NCI-H748 (cell line): ENCODE results near the gene TOX2.
A peak's percentile ranks its signal among the peaks of the same experiment; 100 is the strongest.

Experiments
- DNase-seq: peaks from one replicate; lab custom pipeline; 2025; ENCODE audit not compliant: unreplicated experiment; lab: John Stamatoyannopoulos, UW

TOX2 gene

DNA sequence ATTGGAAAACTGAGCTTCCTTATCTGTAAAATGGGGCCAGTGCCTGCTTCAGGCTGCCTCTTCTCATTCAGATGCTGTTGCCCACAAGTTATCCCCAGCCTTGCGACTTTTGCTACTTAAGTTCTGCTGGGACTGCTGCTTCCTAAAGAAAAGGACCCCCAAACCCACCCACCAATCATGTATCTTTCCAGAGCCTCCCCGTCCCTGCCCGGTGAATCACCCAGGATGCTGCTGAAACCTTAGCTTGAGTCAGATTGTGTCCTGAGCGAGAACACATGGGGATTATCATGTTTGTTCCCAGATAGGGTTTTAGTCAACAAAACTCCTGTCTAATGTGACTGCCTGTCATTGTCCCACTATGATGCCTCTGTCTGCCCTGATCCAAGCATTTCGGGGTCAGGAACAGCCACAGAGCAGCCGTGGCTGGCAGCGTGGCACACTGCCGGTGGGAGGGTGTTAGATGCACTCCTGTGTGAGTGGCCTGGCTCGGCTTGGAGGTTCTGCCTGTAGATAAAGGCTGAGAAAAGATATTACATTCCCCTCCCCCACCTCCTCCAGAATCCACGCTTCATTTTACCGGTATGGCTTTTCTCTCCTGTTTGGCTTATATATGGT lies 79.9 kb downstream of the TOX2 start:
- DNase-seq: no peak

- DNase-seq: no peak
Measured at GRCh38 chr20:43995645-43996044, 81.0 kb downstream of the TOX2 start.

DNA sequence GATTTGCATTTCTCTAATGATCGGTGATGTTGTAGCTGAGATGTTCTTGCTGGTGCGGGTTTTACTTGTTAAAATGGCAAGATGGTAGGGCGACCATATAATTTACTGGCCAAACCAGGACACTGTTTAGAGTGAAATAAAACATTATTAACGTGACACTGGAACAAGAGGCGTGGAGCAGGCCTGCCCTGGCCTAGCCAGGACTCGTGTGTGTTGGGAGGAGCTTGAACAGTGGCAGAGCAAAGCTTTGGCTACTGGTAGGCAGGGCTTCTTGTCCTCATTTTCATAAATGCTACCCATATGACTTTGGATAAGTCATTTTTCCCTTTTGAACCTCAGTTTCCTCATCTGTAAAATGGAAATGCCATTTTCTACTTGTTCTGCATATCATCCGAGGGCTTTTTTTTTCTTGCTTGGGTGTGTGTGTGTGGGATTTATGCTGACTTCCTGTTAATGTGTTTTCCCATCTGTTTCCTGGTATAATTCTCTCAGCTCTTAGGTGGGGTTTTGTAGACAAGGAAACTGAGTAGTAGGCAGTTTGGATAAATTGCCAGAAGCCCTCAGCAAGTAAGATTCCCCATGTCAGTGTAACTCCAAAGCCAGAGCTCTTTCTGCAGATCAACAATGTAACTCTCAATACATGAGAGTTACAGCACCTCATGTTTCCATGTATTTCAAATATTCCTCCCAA lies 81.7 kb downstream of the TOX2 start:
- no peak for DNase-seq

DNA sequence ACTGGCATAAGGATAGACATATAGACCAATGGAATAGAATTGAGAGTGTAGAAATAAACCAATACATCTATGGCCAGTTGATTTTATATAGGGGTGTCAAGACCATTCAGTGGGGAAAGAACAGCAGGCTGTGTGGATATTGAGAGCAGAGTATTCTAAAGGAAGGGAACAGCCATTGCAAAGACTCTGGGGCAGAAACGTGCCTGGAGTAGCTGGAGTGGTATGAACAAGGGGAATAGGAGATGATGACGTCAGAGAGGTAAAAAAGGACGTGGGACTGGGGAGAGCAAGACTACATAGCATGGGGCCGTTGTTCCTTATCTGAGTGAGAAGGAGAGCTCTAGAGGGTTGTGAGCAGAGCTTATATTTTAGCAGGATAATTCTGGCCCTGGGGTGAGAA lies 85.2 kb downstream of the TOX2 start:
- DNase-seq: no peak

DNA sequence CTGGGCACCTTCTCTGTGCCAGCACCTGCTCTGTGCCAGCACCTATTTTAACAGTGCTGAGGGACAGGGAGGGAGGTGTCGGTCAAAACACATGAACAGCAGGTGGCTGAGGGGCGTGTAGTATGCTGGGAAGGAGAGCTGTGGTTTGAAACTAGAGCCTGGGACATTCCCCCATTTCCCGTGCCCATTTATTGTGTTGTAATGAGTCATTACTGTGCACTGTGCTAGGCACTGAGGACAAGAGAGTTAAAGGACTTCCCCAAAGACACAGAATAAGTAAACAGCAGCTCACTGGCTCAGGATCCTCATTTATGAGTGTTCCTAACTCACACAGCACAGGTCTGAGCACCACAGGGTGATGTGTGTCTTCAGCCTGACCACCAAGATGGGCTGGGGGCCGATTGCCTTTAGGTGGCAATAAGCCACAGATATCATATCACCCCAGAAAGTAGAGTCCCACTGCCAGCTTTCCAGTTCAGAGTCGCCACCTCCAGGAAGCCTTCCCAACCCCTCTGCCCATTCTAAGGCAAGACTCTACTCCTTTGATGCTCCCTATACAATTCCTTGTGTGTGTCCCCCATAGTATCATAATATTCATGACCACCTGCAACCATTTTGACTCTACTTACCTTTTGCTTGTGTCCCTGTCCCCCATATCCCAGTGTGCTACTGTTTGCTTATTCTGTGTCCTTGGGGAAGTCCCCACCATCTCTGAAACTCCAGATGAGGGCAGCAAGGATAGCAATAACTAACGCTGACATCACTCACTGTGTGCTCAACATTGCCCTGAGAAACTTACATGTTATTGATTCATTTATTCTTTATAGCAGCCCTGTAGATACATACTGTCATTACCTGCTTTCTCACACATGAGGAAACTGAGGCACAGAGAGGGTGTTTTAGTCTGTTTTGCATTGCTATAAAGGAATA lies 87.3 kb downstream of the TOX2 start:
- no peak for DNase-seq

GRCh38 chr20:44002861-44003260 lies 88.2 kb downstream of the TOX2 start:
- DNase-seq: no peak

DNA sequence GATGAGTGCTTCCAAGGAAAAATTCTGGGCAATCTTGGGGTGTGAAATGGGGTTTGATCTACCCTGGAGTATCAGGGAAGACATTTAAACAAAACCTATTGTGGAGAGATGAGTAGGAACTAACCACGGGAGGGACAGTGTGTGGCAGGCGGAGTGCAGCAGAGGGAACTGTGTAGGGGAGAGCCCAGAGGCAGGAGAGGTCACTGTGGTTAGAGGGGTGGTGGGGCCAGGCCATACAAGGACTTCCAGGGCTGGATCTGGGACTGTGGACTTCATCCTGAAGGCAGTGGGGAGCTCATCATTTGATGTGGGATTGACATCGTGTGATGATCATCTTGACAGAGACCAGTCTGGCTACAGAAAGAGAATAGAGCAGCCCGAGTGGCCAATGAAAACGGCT lies 89.0 kb downstream of the TOX2 start:
- DNase-seq: no peak

GRCh38 chr20:44004306-44004915 lies 89.8 kb downstream of the TOX2 start:
- DNase-seq: no peak

DNA sequence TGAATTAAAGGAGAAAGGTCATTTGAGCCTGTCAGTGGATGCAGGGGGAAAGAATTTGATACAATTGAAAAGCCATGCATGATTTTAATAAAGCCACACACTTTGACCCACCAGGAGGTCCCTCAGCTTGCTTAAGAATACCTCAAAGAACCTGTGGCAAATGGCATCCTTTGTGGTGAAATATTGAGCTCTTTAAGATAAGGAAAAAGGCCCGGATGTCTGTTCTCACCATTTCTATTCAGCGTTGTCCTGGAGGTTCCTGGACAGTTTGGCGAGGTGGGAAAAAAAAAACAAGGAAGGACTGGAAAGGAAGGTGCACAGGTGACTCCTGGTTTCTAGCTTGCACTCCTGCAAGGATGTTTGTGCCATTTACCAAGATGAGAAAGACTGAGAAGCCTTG lies 91.0 kb downstream of the TOX2 start:
- DNase-seq: no peak

- no peak for DNase-seq
Measured at GRCh38 chr20:44006126-44006525, 91.5 kb downstream of the TOX2 start.

GRCh38 chr20:44006578-44006977 lies 91.9 kb downstream of the TOX2 start:
- DNase-seq: no peak

- peak; percentile 21 for DNase-seq
Measured at GRCh38 chr20:44008806-44009678, 94.4 kb downstream of the TOX2 start.

DNA sequence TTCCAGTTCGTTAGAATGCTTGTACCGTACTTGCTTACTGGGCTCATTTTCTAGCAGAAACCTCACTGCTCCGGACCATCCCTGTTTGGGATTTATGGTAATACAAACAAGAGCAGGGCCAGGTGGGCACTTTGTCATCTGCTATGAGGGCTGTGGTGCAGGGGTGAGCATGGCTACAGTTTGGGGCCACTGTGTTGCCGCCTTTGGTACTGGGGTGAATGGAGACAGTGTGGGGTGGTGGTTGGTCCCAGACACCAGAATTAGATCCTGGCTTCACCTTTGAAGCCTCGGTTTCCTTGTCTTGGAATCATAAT lies 95.0 kb downstream of the TOX2 start:
- peak; percentile 23 for DNase-seq

DNA sequence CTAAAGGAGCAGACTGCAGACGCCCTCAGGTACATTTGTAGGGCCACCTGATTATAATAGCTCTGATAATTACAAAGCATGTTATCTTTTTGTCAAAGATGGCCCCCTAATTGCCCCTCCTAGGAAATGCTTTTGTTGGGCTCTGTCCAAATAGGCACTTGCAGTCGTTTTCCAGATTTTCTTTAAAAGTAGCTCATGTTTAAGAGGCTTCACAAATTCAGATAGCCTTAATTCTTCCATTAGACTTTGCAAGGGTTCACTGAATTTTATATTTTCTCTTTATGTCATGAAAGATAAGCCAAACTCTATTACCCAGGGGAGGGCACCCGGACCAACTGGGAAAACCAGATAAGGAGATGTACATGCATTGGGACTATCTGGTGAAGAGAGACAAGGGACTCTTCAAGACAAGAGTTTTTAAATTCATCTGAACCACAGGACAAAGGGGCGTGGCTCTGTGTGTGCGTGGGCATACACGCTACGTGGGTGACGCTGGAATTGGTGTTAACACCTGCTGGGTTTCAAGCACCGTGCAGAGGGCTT lies 95.6 kb downstream of the TOX2 start:
- peak; percentile 79 for DNase-seq

DNA sequence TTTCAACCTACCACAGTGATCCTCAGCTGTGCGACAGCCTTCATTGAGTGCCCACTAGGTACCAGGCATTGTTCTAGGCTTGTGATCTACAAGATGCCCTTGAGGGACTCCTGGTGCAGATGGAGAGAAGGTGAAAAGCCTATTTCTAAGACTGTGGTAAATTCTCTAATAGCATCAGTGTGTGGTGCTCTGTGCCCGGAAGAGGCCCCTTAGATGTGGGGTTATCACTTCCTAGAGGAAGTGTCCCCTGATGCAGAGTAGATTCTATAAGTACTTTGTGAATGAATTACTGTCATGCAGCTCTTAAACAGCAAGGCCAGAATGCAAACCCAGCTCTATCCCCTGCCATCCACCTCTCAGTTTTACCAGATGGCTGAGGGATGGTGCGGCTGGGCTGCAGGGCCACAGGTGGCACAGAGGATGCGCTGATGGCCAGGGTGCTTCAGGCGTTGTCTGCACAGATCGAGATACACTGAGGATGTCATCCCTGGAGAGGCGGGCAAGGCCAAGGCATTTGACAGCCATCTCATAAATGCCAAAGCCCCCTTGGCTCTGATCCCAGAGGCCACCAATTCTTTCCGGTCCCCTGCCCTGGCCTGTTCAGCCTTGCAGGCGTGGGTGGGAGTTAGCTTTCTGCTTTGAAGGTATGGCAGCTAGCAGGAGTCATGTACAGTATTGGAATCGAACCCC lies 96.7 kb downstream of the TOX2 start:
- no peak for DNase-seq

GRCh38 chr20:44012466-44013226 lies 98.0 kb downstream of the TOX2 start:
- DNase-seq: no peak

DNA sequence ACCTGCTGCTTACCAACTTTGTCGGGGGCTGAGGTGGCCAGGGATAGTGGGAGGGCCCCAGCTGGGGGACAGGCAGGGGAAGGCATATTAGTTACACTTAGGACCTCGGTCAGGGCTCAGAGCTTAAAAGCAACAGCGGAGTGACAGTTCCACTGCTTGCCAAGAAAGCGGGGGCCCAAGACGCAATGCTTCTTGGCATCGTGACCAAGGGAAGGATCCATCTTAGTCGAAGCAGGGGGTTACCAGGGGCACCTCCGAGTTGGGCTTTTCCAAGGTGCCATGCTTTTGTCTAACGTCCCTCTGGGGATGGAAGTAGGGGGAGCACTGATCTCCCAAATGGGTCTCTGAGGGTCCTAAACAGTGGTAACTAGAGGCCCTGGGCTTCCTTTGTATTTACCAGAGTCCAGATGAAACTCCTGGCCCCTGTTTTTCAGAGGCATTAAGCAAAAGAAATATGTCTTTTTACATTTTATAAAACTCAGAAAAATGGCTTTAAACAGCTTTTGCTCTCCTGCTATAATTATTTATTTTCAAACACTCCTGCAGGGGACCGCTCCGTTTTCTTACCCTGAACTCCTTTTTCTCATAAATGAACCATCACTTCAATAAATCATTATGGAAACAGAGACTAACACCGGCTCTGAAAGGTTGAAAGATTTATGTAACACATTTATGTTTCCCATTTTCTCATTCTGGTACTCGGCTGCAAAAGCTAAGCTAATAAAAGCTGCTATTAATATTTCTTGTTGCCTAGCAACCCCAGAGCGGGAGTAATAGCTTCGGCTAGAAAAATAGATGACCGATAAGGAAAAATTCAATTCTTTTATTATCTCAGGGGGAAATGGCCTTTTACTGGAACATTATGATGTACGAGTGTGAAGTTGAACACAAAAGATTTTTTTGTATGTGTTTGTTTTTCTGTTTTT lies 100.4 kb downstream of the TOX2 start:
- DNase-seq: no peak

DNA sequence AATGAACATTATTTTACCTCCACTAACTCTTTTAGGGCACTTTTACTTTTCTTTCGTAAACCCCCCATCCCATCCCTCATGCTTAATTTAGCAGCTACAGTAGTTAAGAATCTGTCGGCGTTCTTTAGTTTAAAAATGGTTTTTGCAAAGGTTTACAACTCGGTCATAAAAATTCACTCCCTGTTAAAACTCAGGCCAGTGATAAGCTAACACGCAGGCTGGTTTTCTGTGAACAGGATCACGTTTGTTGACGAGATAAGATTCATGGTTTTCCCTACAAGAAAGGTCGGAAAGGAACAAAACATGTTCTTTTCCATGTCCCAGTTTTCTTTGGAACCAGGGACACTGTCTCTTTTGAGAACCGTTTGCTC lies 101.1 kb downstream of the TOX2 start:
- DNase-seq: no peak
